HK-2 (cell line): ENCODE data around the gene DHRS7B.

Experiments used
- DNase-seq: peaks from one replicate; pipeline ENCODE4 v3.0.0-alpha.2; 2018; ENCODE audit not compliant: unreplicated experiment

Gene DHRS7B

DNA sequence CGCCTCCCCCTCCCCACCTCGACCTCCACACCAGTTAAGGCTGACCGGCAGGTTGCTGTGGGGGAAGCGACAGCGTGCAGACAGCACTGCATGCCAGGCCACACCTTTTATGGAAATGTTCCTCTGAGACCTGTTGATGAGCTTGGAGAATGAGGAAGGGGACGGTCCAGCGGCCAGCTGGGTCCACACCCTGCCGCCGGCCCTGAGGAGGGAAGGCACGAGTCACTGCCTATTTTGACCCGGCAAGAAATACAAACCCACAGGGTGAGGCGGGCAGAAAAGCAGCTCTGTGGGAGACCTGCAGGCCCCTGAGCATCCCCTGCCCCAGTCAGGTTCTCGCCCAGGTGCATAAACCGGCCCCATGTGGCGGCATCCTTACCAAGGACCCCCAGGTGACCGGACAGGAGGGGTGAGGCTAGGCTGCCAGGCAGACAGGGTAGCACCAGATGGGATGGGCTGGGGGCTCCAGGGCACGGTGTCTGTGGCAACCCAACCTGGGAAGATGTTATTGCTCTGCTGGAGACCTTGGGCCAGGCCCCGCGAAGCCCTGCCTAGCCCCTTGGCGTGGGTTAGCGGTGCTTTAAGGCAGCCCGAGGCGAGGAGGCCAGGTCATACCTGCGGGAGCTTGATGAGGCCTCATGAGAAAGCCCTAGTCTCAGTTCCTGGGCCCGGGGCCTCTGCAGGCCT is 113.7 kb downstream of the DHRS7B start:
- no peak for DNase-seq
